Measurements from ENCODE around the gene MYH4.

GRCh38 chr17:10512856-10513255 is 43.5 kb upstream of the MYH4 start:
- TF ChIP-seq CTCF (IDR thresholded peaks at IDR 0.05), result no peak
- no peak for TF ChIP-seq ZFX (IDR thresholded peaks at IDR 0.05; ENCODE audit: borderline replicate concordance)

Data from 22Rv1 (cell line).